Esophagus muscularis mucosa (tissue), 3 donors: Measurements from ENCODE around the gene STK39.

Experiments used
- POLR2AphosphoS5 ChIP-seq, 2 donors: sonication (generic); formaldehyde crosslinking; IDR thresholded peaks; one replicate each; pipeline ENCODE4 v1.6.1; 2017; ENCODE audit warnings: antibody characterized with exemption in 2 of 2
- TF ChIP-seq, protein P1 (sequence below), 3 experiments: fragments of 200-600 bp in 2 of 3; fragments of 450-650 bp in 1 of 3; sonication (generic) in 2 of 3; IDR thresholded peaks; one replicate each; pipeline ENCODE4 v1.5.1; 2017 to 2019; ENCODE audit warnings: antibody characterized with exemption in 3 of 3, mild to moderate bottlenecking in 2 of 3, moderate library complexity in 1 of 3

DNA sequence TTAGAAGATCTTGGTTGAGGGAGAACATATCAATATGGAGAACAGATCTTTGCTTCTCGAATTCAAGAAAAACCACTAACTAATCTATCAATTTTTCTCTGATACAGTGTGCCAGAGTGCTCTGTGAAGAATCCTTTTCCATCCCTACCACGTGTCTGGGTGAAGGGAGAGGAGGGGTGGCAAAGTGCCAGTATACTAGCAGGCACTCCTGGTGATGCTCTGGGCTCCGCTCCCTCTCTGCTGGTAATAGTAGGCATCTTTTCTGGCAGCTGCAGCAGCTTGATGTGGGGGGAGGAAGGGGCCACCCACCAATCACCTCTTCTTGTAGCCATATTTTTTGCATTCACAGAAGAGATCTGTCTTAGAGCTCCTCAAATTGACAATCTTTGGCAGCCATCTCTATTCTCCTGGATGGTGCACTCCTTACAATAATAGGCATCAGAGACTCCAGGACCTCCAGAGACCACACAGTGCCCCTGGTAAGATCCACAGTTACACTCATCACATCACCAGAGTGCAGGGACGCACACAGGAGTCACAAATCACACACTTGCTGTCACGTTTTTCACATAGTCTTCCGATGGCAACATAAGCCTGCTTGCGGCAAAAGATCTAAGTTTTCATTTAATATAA is 15.7 kb downstream of the STK39 start:
- TF ChIP-seq, protein P1, sequence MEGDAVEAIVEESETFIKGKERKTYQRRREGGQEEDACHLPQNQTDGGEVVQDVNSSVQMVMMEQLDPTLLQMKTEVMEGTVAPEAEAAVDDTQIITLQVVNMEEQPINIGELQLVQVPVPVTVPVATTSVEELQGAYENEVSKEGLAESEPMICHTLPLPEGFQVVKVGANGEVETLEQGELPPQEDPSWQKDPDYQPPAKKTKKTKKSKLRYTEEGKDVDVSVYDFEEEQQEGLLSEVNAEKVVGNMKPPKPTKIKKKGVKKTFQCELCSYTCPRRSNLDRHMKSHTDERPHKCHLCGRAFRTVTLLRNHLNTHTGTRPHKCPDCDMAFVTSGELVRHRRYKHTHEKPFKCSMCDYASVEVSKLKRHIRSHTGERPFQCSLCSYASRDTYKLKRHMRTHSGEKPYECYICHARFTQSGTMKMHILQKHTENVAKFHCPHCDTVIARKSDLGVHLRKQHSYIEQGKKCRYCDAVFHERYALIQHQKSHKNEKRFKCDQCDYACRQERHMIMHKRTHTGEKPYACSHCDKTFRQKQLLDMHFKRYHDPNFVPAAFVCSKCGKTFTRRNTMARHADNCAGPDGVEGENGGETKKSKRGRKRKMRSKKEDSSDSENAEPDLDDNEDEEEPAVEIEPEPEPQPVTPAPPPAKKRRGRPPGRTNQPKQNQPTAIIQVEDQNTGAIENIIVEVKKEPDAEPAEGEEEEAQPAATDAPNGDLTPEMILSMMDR (IDR thresholded peaks at IDR 0.05): no peak
- peak in 1 of 2 donors; percentile 6 for TF ChIP-seq POLR2AphosphoS5 (IDR thresholded peaks at IDR 0.05)
